Osteocyte (in vitro differentiated cells): Measurements from ENCODE around the gene LYST. TPM values are rescaled to one million over a fixed set of nuclear protein-coding genes. Genes with fewer than 3 reads are reported as not detected.

Experiments used
- DNase-seq: peaks from one replicate; pipeline ENCODE4 v3.0.0; 2021; ENCODE audit warnings: mixed read lengths; ENCODE audit not compliant: unreplicated experiment; ENCODE audit errors: extremely low spot score
- H3K27ac Mint-ChIP-seq: one replicate; pipeline ENCODE4 v1.8.0; 2021; ENCODE audit warnings: mild to moderate bottlenecking, mixed read lengths; ENCODE audit not compliant: unreplicated experiment
- H3K27me3 Mint-ChIP-seq: one replicate; pipeline ENCODE4 v1.8.0; 2021; ENCODE audit warnings: mixed read lengths; ENCODE audit not compliant: unreplicated experiment
- H3K36me3 Mint-ChIP-seq: one replicate; pipeline ENCODE4 v1.8.0; 2021; ENCODE audit warnings: mixed read lengths; ENCODE audit not compliant: unreplicated experiment
- H3K4me1 Mint-ChIP-seq: one replicate; pipeline ENCODE4 v1.8.0; 2021; ENCODE audit warnings: mixed read lengths; ENCODE audit not compliant: unreplicated experiment
- H3K4me3 Mint-ChIP-seq: one replicate; pipeline ENCODE4 v1.8.0; 2021; ENCODE audit warnings: mild to moderate bottlenecking, moderate library complexity, mixed read lengths; ENCODE audit not compliant: unreplicated experiment
- H3K9me3 Mint-ChIP-seq: one replicate; pipeline ENCODE4 v1.8.0; 2021; ENCODE audit warnings: mixed read lengths; ENCODE audit not compliant: unreplicated experiment
- CTCF ChIP-seq: fragments of 200-600 bp; sonication (generic); IDR thresholded peaks from 2 replicates; pipeline ENCODE4 v1.5.0; 2021; ENCODE audit warnings: antibody characterized with exemption, mild to moderate bottlenecking, moderate library complexity
- total RNA-seq: library from RNA; stranded (reverse); gene quantifications from 2 replicates; pipeline ENCODE4 v1.2.1, GENCODE V29; 2021

LYST gene
- total RNA-seq, 1 donor from 2014 or later: 21.7 TPM

- Mint-ChIP-seq H3K4me1 (peaks cover 8% of the 10 kb centered on the region), H3K9me3 (no peaks in the 10 kb centered on the region), H3K27ac (peak overlapping the region; percentile 57), H3K36me3 (peaks cover 13% of the 10 kb centered on the region), H3K27me3 (no peaks in the 10 kb centered on the region), H3K4me3 (no peak overlapping the region)
- no peak for TF ChIP-seq CTCF
- no peak for DNase-seq
Observed at GRCh38 chr1:235782601-235783000, 84.1 kb downstream of the LYST start.

- H3K4me1 Mint-ChIP-seq: peaks cover 14% of the 10 kb centered on the region
- no peak for TF ChIP-seq CTCF
Observed at GRCh38 chr1:235781807-235782206, 84.9 kb downstream of the LYST start.

GRCh38 chr1:235779770-235780169, 86.9 kb downstream of the LYST start:
- Mint-ChIP-seq H3K4me3 (no peak overlapping the region), H3K27ac (no peak overlapping the region)
- DNase-seq: no peak

More at GRCh38 chr1:235781807-235782206, 84.9 kb downstream of the LYST start:
- Mint-ChIP-seq H3K27ac (no peak overlapping the region), H3K27me3 (no peaks in the 10 kb centered on the region), H3K4me3 (no peak overlapping the region), H3K9me3 (no peaks in the 10 kb centered on the region), H3K36me3 (peaks cover 13% of the 10 kb centered on the region)
- DNase-seq: no peak

GRCh38 chr1:235776396-235776795, 90.3 kb downstream of the LYST start:
- DNase-seq: no peak
- Mint-ChIP-seq H3K27me3 (no peaks in the 10 kb centered on the region), H3K4me3 (no peak overlapping the region), H3K36me3 (peaks cover 27% of the 10 kb centered on the region), H3K4me1 (peaks cover 9% of the 10 kb centered on the region), H3K9me3 (no peaks in the 10 kb centered on the region), H3K27ac (no peak overlapping the region)
- no peak for TF ChIP-seq CTCF

More at GRCh38 chr1:235779770-235780169, 86.9 kb downstream of the LYST start:
- TF ChIP-seq CTCF: no peak
- peaks cover 17% of the 10 kb centered on the region for H3K4me1 Mint-ChIP-seq
- no peaks in the 10 kb centered on the region for H3K27me3 Mint-ChIP-seq
- no peaks in the 10 kb centered on the region for H3K9me3 Mint-ChIP-seq
- H3K36me3 Mint-ChIP-seq: peaks cover 16% of the 10 kb centered on the region

GRCh38 chr1:235775246-235775860, 91.4 kb downstream of the LYST start:
- DNase-seq: no peak
- Mint-ChIP-seq H3K27ac (no peak overlapping the region), H3K36me3 (peaks cover 30% of the 10 kb centered on the region), H3K4me1 (peaks cover 9% of the 10 kb centered on the region), H3K9me3 (no peaks in the 10 kb centered on the region), H3K27me3 (no peaks in the 10 kb centered on the region), H3K4me3 (no peak overlapping the region)
- no peak for TF ChIP-seq CTCF
